GM12891 (cell line): ENCODE results near the gene GNL1.
A peak's percentile ranks its signal among the peaks of the same experiment; 100 is the strongest.

Experiments used
- DNase-seq: peaks from one replicate; pipeline ENCODE4 v3.0.0; 2011; ENCODE audit warnings: low spot score; ENCODE audit not compliant: insufficient read length
- FAIRE-seq: peaks from 2 replicates; lab custom pipeline; 2011; peaks lifted over from hg19 to GRCh38; lab: Jason Lieb, UNC
- PAX5 ChIP-seq: IDR thresholded peaks from 2 replicates; pipeline ENCODE4 v1.6.1; 2011; ENCODE audit warnings: low read length, moderate library complexity, mild to moderate bottlenecking; ENCODE audit not compliant: insufficient read depth, severe bottlenecking
- POLR2A ChIP-seq: IDR thresholded peaks from 2 replicates; pipeline ENCODE4 v1.6.1; 2011; ENCODE audit warnings: low read depth, low read length, control low read depth
- POLR2AphosphoS5 ChIP-seq: IDR thresholded peaks from 2 replicates; pipeline ENCODE4 v1.6.1; 2011; ENCODE audit warnings: low read depth, low read length, control low read depth
- POU2F2 ChIP-seq: IDR thresholded peaks from 2 replicates; pipeline ENCODE4 v1.6.1; 2011; ENCODE audit warnings: low read depth, mild to moderate bottlenecking, control low read depth, low read length, moderate library complexity
- SPI1 ChIP-seq: IDR thresholded peaks from 2 replicates; pipeline ENCODE4 v1.6.1; 2011; ENCODE audit warnings: low read depth, low read length, control low read depth
- TAF1 ChIP-seq: IDR thresholded peaks from 2 replicates; pipeline ENCODE4 v1.6.1; 2011; ENCODE audit warnings: low read depth, low read length, control low read depth

GNL1 gene

GRCh38 chr6:30554962-30555815 lies 1.1 kb downstream of the GNL1 start:
- no peak for TF ChIP-seq TAF1
- no peak for TF ChIP-seq PAX5
- TF ChIP-seq POLR2AphosphoS5 = no peak
- TF ChIP-seq POU2F2 = no peak
- no peak for TF ChIP-seq SPI1
- no peak for TF ChIP-seq POLR2A
- DNase-seq (no peak), FAIRE-seq (no peak)

GRCh38 chr6:30554404-30554803 lies 1.9 kb downstream of the GNL1 start:
- FAIRE-seq = no peak
- no peak for TF ChIP-seq SPI1
- no peak for TF ChIP-seq POLR2AphosphoS5
- TF ChIP-seq POU2F2 = no peak
- no peak for TF ChIP-seq POLR2A
- TF ChIP-seq PAX5 = no peak
- TF ChIP-seq TAF1 = no peak
- DNase-seq = no peak

GRCh38 chr6:30548375-30548774 lies 7.9 kb downstream of the GNL1 start:
- 0 out of 2 replicates have a peak, but pooled peaks have one; percentile 12 for TF ChIP-seq POLR2AphosphoS5
- TF ChIP-seq POU2F2 = no peak
- DNase-seq = no peak
- FAIRE-seq = no peak

- FAIRE-seq (no peak), DNase-seq (no peak)
- TF ChIP-seq POLR2A (no peak), POU2F2 (no peak)
These were observed 8.8 kb downstream of the GNL1 start for GRCh38 chr6:30547454-30547853.

- FAIRE-seq (peak; percentile 89), DNase-seq (peak; percentile 32)
- TF ChIP-seq POU2F2 = no peak
- TF ChIP-seq POLR2AphosphoS5 = no peak
- no peak for TF ChIP-seq POLR2A
- no peak for TF ChIP-seq SPI1
- no peak for TF ChIP-seq TAF1
- no peak for TF ChIP-seq PAX5
These were observed 11.5 kb downstream of the GNL1 start for GRCh38 chr6:30544666-30545272.

- no peak for TF ChIP-seq SPI1
- TF ChIP-seq POU2F2 = no peak
- no peak for TF ChIP-seq PAX5
- no peak for TF ChIP-seq POLR2AphosphoS5
- TF ChIP-seq TAF1 = no peak
- TF ChIP-seq POLR2A = no peak
- no peak for FAIRE-seq
- no peak for DNase-seq
These were observed 12.5 kb downstream of the GNL1 start for GRCh38 chr6:30543821-30544220.

GRCh38 chr6:30542915-30543314 lies 13.4 kb downstream of the GNL1 start:
- FAIRE-seq = peak; percentile 20
- no peak for DNase-seq
- TF ChIP-seq POLR2A (no peak), SPI1 (no peak), PAX5 (no peak), POU2F2 (no peak), POLR2AphosphoS5 (no peak), TAF1 (no peak)

- DNase-seq (no peak), FAIRE-seq (peak; percentile 61)
- TF ChIP-seq POLR2A (no peak), SPI1 (no peak), TAF1 (no peak), POLR2AphosphoS5 (no peak), PAX5 (no peak), POU2F2 (no peak)
These were observed 13.9 kb downstream of the GNL1 start for GRCh38 chr6:30542404-30542725.

GRCh38 chr6:30541515-30542403 lies 14.5 kb downstream of the GNL1 start:
- DNase-seq = peak; percentile 43
- FAIRE-seq = peak; percentile 85
- TF ChIP-seq POLR2AphosphoS5 (no peak), SPI1 (no peak), PAX5 (no peak), POU2F2 (0 out of 2 replicates have a peak, but pooled peaks have one; percentile 13), POLR2A (no peak), TAF1 (no peak)
